ENCODE data around the gene BMP10. TPM values are rescaled to one million over a fixed set of nuclear protein-coding genes. Genes with fewer than 3 reads are reported as not detected.

The BMP10 gene
- total and polyA plus RNA-seq, 2 of the 8 experiments (the other 6 are each of a cell fraction or from before 2014, with no cell fraction given): not detected

DNA sequence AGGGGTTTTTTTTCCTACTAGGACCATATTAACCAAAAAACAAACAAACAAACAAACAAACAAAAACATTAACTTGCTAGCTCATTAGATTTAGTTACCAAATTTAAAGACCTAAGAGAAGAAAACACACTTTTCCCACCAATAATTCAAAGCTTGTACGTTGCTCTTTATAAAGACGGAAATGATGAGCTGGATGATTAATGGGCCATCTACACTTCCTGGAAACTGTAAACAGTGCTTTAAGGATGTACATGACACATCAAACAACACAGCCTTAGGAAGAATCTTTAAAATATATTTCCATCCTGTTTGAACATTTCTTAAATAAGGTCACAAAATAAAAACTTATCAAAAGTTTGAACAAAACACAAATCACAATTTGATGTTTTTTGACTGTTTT lies 982 bp downstream of the BMP10 start:
- no peak overlapping the region for H2AFZ ChIP-seq (ENCODE audit: low read length)
- H3K79me1 ChIP-seq (ENCODE audit: low read depth, low read length): no peaks in the 10 kb centered on the region
- H2BK15ac ChIP-seq (ENCODE audit: low read length): no peak overlapping the region
- no peak overlapping the region for H2AK5ac ChIP-seq (ENCODE audit: low read depth, low read length)
- TF ChIP-seq MAFK (IDR thresholded peaks at IDR 0.05; ENCODE audit: low read depth, low read length): no peak
- H4K8ac ChIP-seq (ENCODE audit: extremely low read depth, insufficient read depth, low read length): no peak overlapping the region
- H3K18ac ChIP-seq (ENCODE audit: extremely low read depth, low read length): no peak overlapping the region
- 100% methylated on average over 2 of the region's 2 CpGs; no CpG with 5 or more reads in 1 of the 2 experiments for WGBS, 2 experiments (ENCODE audit: extremely low coverage in 1 of 2, insufficient coverage in 1 of 2, insufficient read length in 1 of 2, insufficient replicate concordance in 2 of 2, low coverage in 1 of 2, low lambda C conversion rate in 2 of 2, missing lambda C conversion rate in 1 of 2)
- no peaks in the 10 kb centered on the region for H3K79me2 ChIP-seq (ENCODE audit: control insufficient read depth in 1 of 2, insufficient read depth in 2 of 2, low read length in 2 of 2)
- H4K91ac ChIP-seq (replicated peaks; ENCODE audit: insufficient read length, low read length): no peak overlapping the region
- H2BK120ac ChIP-seq (replicated peaks; ENCODE audit: low read depth, low read length): no peak overlapping the region
- no peak overlapping the region for H2BK12ac ChIP-seq (ENCODE audit: low read depth, low read length)
- ChIA-PET CTCF (ENCODE audit: partially characterized antibody) (interaction anchor here (1.1 to 2.7 kb wide), 2 partner anchors 55 to 118 kb away, joined by 4 to 7 read pairs; no protein-coding TSS in a partner anchor), POLR2A (ENCODE audit: partially characterized antibody) (interaction anchor here (0.7 kb wide), 1 partner anchor 20 kb away, joined by 3 read pairs; no protein-coding TSS in a partner anchor)
- no peak overlapping the region for H3K4ac ChIP-seq (replicated peaks; ENCODE audit: insufficient read length, low read depth, low read length)
- H3K27ac ChIP-seq (ENCODE audit: low read depth, low read length): no peak overlapping the region
- no peak overlapping the region for H3K4me3 ChIP-seq (ENCODE audit: extremely low read depth in 1 of 4, insufficient read depth in 2 of 4, low read depth in 3 of 4, low read length in 4 of 4)
- H3K9ac ChIP-seq (replicated peaks in 1 of 4; ENCODE audit: extremely low read depth in 1 of 4, low read depth in 3 of 4, low read length in 3 of 4): no peak overlapping the region
- no peaks in the 10 kb centered on the region for H3K4me1 ChIP-seq (replicated peaks in 1 of 4; ENCODE audit: control insufficient read depth in 3 of 4, insufficient read depth in 4 of 4, low read length in 3 of 4)
- no peaks in the 10 kb centered on the region for H4K20me1 ChIP-seq (replicated peaks in 1 of 2; ENCODE audit: control insufficient read depth in 1 of 2, insufficient read depth in 2 of 2, low read length in 2 of 2)
- H2BK20ac ChIP-seq (ENCODE audit: low read length): no peak overlapping the region
- H3K9me3 ChIP-seq (ENCODE audit: insufficient read depth in 2 of 2, low read depth in 1 of 2, low read length in 1 of 2): no peaks in the 10 kb centered on the region
- no peaks in the 10 kb centered on the region for H3K27me3 ChIP-seq (replicated peaks in 1 of 4; ENCODE audit: control insufficient read depth in 3 of 4, extremely low read depth in 1 of 4, insufficient read depth in 3 of 4, low read length in 3 of 4)
- H3K4me2 ChIP-seq (ENCODE audit: insufficient read depth in 1 of 2, low read depth in 2 of 2, low read length in 2 of 2): no peak overlapping the region
- H3K14ac ChIP-seq (ENCODE audit: insufficient read length): no peak overlapping the region
- DNase-seq (ENCODE audit: low read depth in 1 of 2, low spot score in 2 of 2) (no peak), FAIRE-seq (no peak)
- H3K23me2 ChIP-seq (ENCODE audit: low read depth, low read length): no peaks in the 10 kb centered on the region
- no peak overlapping the region for H4K5ac ChIP-seq (ENCODE audit: insufficient read length, low read depth, low read length)
- no peak overlapping the region for H3K23ac ChIP-seq (ENCODE audit: insufficient read length)
- no peak overlapping the region for H3K56ac ChIP-seq (replicated peaks; ENCODE audit: insufficient read length, low read depth, low read length)
- no peaks in the 10 kb centered on the region for H3K36me3 ChIP-seq (ENCODE audit: control insufficient read depth in 2 of 4, insufficient read depth in 4 of 4, low read length in 3 of 4)
- H2BK5ac ChIP-seq (ENCODE audit: low read depth, low read length): no peak overlapping the region
